Astrocyte of the spinal cord (primary cell): ENCODE results near the gene ABCG2.

Experiments
- DNase-seq: peaks from one replicate; pipeline ENCODE4 v3.0.0; 2011; ENCODE audit warnings: low read depth, low spot score
- H3K4me3 ChIP-seq: 2 replicates; pipeline ENCODE4 v1.5.1; 2011; ENCODE audit warnings: low read depth, mild to moderate bottlenecking, low read length, moderate library complexity
- in situ Hi-C: cut with HindIII; loops from 2 replicates; pipeline ENCODE4 v1.10.0; 2017; ENCODE audit warnings: low sequenced_read_pairs
- TF ChIP-seq, protein P1 (sequence below): IDR thresholded peaks from 2 replicates; pipeline ENCODE4 v1.5.1; 2012; ENCODE audit warnings: low read depth, mild to moderate bottlenecking, low read length, inconsistent platforms

The ABCG2 gene

GRCh38 chr4:88075336-88075735 lies 83.1 kb downstream of the ABCG2 start:
- no peak for DNase-seq
- TF ChIP-seq, protein P1, sequence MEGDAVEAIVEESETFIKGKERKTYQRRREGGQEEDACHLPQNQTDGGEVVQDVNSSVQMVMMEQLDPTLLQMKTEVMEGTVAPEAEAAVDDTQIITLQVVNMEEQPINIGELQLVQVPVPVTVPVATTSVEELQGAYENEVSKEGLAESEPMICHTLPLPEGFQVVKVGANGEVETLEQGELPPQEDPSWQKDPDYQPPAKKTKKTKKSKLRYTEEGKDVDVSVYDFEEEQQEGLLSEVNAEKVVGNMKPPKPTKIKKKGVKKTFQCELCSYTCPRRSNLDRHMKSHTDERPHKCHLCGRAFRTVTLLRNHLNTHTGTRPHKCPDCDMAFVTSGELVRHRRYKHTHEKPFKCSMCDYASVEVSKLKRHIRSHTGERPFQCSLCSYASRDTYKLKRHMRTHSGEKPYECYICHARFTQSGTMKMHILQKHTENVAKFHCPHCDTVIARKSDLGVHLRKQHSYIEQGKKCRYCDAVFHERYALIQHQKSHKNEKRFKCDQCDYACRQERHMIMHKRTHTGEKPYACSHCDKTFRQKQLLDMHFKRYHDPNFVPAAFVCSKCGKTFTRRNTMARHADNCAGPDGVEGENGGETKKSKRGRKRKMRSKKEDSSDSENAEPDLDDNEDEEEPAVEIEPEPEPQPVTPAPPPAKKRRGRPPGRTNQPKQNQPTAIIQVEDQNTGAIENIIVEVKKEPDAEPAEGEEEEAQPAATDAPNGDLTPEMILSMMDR: no peak
- H3K4me3 ChIP-seq: no peak overlapping the region
- in situ Hi-C loops: no loop called here

- TF ChIP-seq, protein P1: no peak
- no peak overlapping the region for H3K4me3 ChIP-seq
- in situ Hi-C loops: no loop called here
- DNase-seq: no peak
Observed at GRCh38 chr4:88070031-88070430, 88.4 kb downstream of the ABCG2 start.

- in situ Hi-C loops: no loop called here
- no peak for DNase-seq
- TF ChIP-seq, protein P1: no peak
- no peak overlapping the region for H3K4me3 ChIP-seq
Observed at GRCh38 chr4:88064410-88064809, 94.0 kb downstream of the ABCG2 start.

DNA sequence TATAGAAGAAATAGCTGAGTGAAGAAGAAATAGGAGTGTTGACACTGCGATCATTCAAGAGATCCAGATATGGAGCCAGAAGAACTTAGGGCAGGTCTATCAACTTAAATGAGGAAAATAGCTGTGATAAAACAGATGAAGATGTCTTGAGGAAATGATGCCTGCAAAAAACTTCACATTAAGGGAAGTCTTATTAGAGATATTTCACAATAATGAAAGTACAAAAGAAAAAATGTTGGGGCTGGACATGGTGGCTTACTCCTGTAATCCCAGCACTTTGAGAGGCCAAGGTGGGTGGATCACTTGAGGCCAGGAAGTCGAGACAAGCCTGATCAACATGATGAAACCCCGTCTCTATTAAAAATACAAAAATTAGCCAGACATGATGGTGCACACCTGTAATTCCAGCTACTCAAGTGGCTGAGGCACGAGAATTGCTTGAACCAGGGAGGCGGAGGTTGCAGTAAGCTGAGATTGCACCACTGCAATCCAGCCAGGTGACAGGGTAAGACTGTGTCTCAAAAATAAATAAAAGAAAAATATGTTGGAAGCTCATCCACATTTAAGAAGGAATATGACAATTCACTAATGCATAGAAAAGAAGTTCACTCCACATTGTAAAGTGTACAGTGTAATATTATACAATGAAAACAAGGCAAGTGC lies 94.7 kb downstream of the ABCG2 start:
- TF ChIP-seq, protein P1: no peak
- in situ Hi-C loops: no loop called here
- no peak for DNase-seq
- H3K4me3 ChIP-seq: no peak overlapping the region

- no peak overlapping the region for H3K4me3 ChIP-seq
- DNase-seq: no peak
- TF ChIP-seq, protein P1: no peak
- in situ Hi-C loops: no loop called here
Observed at GRCh38 chr4:88062843-88063242, 95.6 kb downstream of the ABCG2 start.

- no peak overlapping the region for H3K4me3 ChIP-seq
- TF ChIP-seq, protein P1: no peak
- in situ Hi-C loops: no loop called here
- no peak for DNase-seq
Observed at GRCh38 chr4:88062311-88062710, 96.1 kb downstream of the ABCG2 start.

DNA sequence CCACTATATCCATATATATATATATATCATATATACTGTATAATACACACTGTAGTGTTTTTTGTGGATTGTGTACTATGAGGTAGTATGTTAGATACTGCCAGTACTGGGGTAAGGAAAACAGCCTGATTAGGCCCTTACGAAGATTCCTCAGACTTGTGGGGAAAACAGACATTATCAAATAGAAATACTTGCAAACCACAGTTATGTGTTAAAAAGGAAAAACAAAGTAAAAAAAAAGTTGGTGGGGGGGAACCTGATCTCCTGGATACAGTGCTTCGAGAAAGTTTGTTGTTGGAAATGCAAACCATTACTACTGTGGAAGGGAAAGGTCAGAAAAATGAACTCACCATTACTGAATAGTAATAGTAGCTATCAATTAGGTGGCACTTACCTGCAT lies 98.0 kb downstream of the ABCG2 start:
- in situ Hi-C loops: no loop called here
- TF ChIP-seq, protein P1: no peak
- DNase-seq: peak; percentile 3

More for the DNA sequence above, 98.0 kb downstream of the ABCG2 start:
- H3K4me3 ChIP-seq: no peak overlapping the region
